Epithelial cell of proximal tubule (primary cell): ENCODE results near the gene ZNF451. TPM values are rescaled to one million over a fixed set of nuclear protein-coding genes. Genes with fewer than 3 reads are reported as not detected.

Experiments
- DNase-seq: peaks from one replicate; pipeline ENCODE4 v3.0.0-alpha.2; 2011; ENCODE audit warnings: low read depth
- H3K4me3 ChIP-seq: 2 replicates; pipeline ENCODE4 v1.5.1; 2011; ENCODE audit warnings: low read depth, mild to moderate bottlenecking, low read length
- total RNA-seq: library from RNA; depleted of rRNA; stranded (reverse); fragments of >200 nt; gene quantifications from 2 replicates; pipeline ENCODE4 v1.2.3, GENCODE V29; 2015
- TF ChIP-seq, protein P1 (sequence below): conservative IDR thresholded peaks from 2 replicates; pipeline ENCODE4 v1.5.1; 2012; ENCODE audit warnings: low read depth, mild to moderate bottlenecking, low read length

The ZNF451 gene
- total RNA-seq, 1 donor from 2014 or later = 16.4 TPM

DNA sequence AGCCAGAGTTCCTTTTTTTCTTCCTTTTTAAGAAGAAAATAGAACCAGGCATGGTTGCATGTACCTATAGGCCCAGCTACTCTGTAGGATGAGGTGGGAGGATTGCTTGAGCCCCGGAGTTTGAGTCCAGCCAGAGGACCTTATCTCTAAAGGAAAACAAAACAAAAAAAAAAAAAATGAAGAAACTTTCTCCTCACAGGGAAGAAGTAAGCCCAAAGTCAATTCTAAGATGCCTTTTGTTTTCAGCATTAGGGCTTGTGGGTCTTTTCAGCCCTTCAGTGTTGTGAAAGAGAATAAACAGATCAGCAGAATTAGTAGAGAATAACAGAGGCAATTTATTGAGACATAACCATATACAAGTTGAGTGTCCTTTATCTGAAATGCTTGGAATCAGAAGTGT is 26.8 kb downstream of the ZNF451 start:
- no peak for DNase-seq
- TF ChIP-seq, protein P1, sequence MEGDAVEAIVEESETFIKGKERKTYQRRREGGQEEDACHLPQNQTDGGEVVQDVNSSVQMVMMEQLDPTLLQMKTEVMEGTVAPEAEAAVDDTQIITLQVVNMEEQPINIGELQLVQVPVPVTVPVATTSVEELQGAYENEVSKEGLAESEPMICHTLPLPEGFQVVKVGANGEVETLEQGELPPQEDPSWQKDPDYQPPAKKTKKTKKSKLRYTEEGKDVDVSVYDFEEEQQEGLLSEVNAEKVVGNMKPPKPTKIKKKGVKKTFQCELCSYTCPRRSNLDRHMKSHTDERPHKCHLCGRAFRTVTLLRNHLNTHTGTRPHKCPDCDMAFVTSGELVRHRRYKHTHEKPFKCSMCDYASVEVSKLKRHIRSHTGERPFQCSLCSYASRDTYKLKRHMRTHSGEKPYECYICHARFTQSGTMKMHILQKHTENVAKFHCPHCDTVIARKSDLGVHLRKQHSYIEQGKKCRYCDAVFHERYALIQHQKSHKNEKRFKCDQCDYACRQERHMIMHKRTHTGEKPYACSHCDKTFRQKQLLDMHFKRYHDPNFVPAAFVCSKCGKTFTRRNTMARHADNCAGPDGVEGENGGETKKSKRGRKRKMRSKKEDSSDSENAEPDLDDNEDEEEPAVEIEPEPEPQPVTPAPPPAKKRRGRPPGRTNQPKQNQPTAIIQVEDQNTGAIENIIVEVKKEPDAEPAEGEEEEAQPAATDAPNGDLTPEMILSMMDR = no peak
- H3K4me3 ChIP-seq = no peak overlapping the region

DNA sequence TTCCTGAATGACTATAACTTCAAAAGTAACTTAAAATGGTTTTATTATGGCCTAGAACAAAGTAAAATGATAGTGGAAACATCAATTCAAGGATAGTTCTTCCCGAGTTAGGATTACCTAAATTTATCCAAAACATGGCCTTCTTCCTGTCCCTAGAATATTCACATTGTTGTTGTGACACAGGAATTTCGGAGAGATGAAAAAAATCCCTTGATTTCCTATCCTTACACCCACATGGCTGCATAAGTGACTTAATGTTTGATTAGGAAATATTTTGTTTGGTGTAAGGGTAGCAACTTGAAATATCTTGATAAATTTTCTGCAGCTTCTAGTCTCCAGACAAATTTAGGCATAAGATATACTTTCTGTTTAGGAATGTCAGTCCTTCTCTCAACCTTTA is 27.8 kb downstream of the ZNF451 start:
- TF ChIP-seq, protein P1 = no peak
- no peak for DNase-seq
- no peak overlapping the region for H3K4me3 ChIP-seq

DNA sequence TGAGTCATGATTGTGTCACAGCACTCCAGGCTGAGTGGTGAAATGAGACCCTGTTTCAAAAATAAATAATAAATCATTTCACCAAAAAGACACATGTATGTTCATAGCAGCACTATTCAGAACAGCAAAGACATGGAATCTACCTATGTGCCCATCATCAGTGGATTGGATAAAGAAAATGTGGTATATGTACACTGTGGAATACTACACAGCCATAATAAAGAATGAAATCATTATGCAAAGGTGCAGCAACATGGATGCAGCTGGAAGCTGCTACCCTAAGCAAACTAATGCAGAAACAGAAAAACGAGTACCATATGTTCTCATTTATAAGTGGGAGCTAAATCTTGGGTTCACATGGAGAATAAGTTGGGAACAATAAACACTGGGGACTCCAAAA is 33.1 kb downstream of the ZNF451 start:
- no peak overlapping the region for H3K4me3 ChIP-seq
- no peak for DNase-seq
- TF ChIP-seq, protein P1 = no peak

DNA sequence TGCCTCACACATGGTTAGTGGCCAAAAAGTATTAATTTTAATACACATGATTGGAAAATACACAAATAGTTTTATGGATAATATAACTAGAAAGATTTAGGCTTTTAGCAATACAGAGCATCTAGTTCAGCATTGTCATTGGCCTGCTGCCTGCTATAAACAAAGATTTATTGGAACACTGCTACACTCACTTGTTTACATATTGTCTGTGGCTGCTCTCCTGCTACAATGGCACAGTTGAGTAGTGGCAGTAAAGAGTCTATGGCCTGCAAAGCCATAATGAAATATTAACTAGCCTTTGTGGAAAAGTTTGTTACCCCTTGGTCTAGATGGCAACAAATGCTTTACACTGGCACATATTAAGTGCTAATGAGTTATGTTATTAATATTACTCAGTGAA is 37.8 kb downstream of the ZNF451 start:
- no peak overlapping the region for H3K4me3 ChIP-seq
- no peak for DNase-seq
- TF ChIP-seq, protein P1 = no peak

DNA sequence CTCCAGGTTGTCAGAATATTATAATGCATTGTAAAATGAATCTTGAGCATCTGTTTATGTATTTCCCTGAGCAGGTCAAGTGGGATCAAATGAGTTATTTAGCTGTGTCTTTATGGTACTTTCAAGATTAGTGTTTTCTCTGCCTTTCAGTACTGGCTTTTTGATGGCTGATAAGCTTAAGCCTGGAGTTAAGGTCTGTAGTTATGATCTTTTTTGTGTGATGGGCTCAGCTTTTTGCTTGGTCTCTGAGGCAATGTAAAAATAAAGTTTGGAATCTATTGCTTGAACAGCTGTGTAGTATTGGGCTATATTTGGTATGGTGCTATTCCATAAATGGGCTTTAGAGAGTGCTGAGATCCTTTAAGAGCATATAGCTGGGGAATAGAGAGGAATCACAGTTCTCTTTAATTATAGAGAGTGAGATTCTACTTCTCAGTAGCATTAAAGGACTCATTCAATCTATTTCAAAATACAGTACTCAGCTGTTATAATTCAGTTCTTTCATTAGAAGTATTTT is 40.7 kb downstream of the ZNF451 start:
- no peak for DNase-seq
- H3K4me3 ChIP-seq = no peak overlapping the region
- TF ChIP-seq, protein P1 = no peak

DNA sequence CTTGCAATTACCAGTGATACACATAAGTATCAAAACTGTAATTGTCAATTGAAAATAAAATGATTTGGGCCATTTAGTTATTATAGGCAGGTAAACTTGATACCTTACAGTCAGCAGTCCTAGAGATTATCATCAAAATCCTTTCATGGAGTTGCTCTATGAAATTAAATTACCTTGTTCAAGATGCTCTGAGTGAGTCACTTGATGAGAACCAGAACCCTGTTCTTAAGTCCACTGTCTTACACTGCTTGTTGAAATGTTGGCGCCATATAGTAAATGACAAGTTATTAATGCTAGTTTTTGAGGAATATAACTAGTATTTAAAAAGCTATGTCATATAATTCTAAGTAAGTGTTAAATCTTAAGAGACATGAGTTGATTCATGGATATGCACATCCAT is 45.0 kb downstream of the ZNF451 start:
- no peak for DNase-seq
- TF ChIP-seq, protein P1 = no peak
- H3K4me3 ChIP-seq = no peak overlapping the region

DNA sequence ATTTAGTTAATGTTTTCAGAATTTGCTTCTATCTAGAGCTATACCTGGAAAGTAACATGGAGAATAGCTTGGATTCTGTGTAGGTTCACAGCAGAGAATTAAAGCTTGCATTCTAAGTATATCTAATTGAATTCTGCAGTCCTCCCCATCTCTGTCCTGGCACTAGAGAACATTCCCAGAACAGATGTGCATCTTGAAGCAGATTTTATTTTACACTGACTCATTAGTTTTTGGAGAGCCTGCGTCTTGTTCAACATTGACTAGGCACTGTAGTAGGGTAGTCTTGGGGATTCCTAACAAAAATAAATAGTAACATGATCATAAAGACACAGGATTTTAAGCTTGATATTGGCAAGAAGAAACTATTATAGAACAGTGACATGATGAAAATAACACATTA is 45.9 kb downstream of the ZNF451 start:
- no peak for DNase-seq
- TF ChIP-seq, protein P1 = no peak
- no peak overlapping the region for H3K4me3 ChIP-seq
